GM12873 (cell line): Measurements from ENCODE around the gene HMGCS2.

Experiments
- CTCF ChIP-seq: IDR thresholded peaks from 2 replicates; pipeline ENCODE4 v1.5.1; 2012; ENCODE audit warnings: low read depth, mild to moderate bottlenecking, moderate library complexity, low read length, control low read depth; ENCODE audit not compliant: insufficient read depth; ENCODE audit errors: missing control alignments

Gene HMGCS2

GRCh38 chr1:119797606-119798005 lies 28.9 kb upstream of the HMGCS2 start:
- TF ChIP-seq CTCF = no peak

- TF ChIP-seq CTCF = no peak
Observed at GRCh38 chr1:119797162-119797561, 28.5 kb upstream of the HMGCS2 start.

DNA sequence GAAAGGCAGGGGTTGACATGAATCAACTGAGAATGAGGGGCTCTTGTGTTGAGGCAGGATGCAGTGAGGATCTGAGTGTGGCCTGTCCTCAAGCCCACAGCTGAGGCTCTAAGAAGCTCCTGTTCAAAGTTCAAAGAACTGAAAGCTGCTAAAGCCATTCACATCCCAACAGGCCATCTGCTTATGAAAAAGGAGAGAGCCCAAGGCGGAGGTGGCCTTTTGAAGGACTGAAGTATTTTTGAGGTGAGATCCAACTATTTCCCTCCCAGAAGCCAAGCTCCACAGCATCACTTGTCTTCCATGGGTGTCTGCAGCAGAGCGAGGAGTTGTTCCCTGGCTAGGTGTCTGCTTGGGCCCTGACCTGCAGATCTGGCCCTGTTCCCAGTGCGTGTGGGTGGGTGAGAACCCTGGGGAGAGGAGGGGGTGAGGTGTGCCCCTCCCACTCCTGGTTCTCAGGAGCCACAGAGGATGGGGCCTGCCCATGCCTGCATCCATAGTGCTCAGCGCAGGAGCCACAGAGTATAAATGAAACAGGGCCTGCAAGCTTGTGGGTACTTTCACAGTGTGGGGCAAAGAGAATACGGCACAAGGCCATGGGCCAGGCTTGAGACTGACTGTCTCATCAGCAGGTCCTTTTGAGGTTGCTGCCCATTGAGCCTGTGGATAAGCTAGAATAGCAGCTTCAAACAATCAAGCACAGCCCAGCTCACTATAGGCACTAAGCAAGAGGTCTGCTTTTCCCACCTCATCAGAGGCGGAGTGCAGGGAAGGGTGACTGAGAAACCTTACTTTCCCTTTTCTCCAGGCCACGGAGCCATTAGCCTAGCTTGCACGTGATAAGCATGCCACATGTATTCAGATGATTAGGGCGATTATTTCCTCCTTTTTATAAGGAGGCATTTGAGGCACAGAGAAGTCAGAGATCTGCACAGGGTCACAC lies 26.8 kb upstream of the HMGCS2 start:
- no peak for TF ChIP-seq CTCF

DNA sequence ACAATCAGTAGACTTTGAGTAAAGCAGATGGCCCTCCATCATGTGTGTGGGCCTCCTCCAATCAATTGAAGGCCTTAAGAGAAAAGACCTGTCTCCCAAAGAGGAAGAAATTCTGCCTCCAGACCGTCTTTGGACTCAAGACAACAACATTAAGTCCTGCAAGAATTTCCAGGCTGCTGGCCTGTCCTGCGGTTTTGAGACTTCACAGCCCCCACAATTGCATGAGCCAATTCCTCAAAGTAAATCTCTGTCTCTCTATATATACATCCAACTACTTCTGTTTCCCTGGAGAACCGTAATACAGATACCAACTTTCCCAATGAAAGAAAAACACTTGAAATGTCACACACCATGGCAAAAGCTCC lies 26.2 kb upstream of the HMGCS2 start:
- TF ChIP-seq CTCF = no peak

- no peak for TF ChIP-seq CTCF
Observed at GRCh38 chr1:119794230-119794875, 25.6 kb upstream of the HMGCS2 start.

DNA sequence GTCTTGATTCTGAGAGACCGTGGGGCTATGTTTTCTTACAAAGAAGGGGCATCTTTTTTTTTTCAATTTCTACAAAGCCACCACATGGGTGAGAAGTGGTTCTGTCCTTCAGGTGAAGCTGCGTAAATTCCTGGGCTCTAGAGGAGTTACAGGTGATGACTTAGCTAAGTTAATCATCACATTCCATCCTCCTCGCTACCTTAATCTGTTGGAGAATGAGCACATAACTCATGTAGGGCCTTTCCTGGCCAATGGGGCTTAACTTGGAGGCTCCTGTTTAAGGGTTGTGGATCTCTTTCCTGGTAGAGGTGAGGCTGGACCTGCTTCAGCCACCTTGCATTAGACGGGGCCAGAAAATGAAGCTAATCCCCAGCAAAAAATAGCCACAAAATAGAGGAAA lies 22.7 kb upstream of the HMGCS2 start:
- no peak for TF ChIP-seq CTCF

GRCh38 chr1:119790451-119791198 lies 21.9 kb upstream of the HMGCS2 start:
- TF ChIP-seq CTCF = no peak
